ENCODE measurements around the gene MRPL33. TPM values are rescaled to one million over a fixed set of nuclear protein-coding genes. Genes with fewer than 3 reads are reported as not detected.

Gene MRPL33
- total RNA-seq, 1 experiment from 2014 or later: 66.8 TPM

DNA sequence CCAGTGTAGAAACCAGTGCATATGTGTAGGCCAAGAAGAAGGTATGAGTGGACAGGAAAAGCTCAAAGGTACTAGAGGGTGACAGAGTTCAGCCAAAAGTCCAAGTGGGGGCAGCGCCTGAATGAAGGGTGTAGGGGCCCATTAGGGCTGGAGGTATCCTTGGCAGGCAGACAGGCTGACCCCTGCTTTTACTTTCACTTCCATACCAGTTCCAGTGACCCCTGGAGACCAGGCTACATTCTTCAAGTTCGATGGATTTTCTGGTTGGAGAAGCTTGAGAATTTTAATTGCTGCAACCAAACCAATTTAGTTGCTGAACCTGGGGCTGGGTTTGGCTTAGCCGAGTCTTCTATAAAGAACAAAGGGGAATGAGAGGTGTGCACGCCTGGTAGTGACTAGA lies 42.3 kb upstream of the MRPL33 start:
- Histone ChIP-seq H3K79me1 (ENCODE audit: insufficient read depth, low read depth, low read length, poor library complexity, severe bottlenecking) (no peaks in the 10 kb centered on the region), H2BK20ac (ENCODE audit: low read depth, low read length, poor library complexity, severe bottlenecking) (no peak overlapping the region), H3K9me3 (ENCODE audit: control insufficient read depth, low read depth, low read length) (no peaks in the 10 kb centered on the region), H3K79me2 (ENCODE audit: insufficient read depth, low read length) (no peaks in the 10 kb centered on the region), H3K4me2 (ENCODE audit: insufficient read depth, insufficient read length, low read length) (no peak overlapping the region), H3K27me3 (ENCODE audit: insufficient read depth, low read length) (no peaks in the 10 kb centered on the region; the same call in 1 of the 2 replicates), H3K4me1 (ENCODE audit: insufficient read depth, low read length) (peaks cover 4% of the 10 kb centered on the region), H2AK5ac (ENCODE audit: insufficient read length, low read length) (no peak overlapping the region), H2BK120ac (ENCODE audit: low read depth, low read length, poor library complexity, severe bottlenecking) (no peak overlapping the region), H3K14ac (ENCODE audit: insufficient read depth, low read length) (no peak overlapping the region), H3T11ph (ENCODE audit: low read length) (no peak overlapping the region), H4K20me1 (ENCODE audit: control insufficient read depth, insufficient read depth, insufficient read length) (no peaks in the 10 kb centered on the region), H2BK5ac (ENCODE audit: insufficient read length, low read length) (no peak overlapping the region), H3K27ac (ENCODE audit: insufficient read length, low read depth, low read length) (no peak overlapping the region), H4K5ac (ENCODE audit: insufficient read length, low read depth, low read length) (no peak overlapping the region), H3K23ac (ENCODE audit: insufficient read length, low read depth, low read length) (no peak overlapping the region), H3K18ac (ENCODE audit: insufficient read length, low read depth, low read length) (no peak overlapping the region), H4K8ac (replicated peaks; ENCODE audit: insufficient read length, low read depth, low read length) (no peak overlapping the region), H2BK12ac (ENCODE audit: insufficient read length, low read depth, low read length) (no peak overlapping the region), H2AFZ (ENCODE audit: low read length) (no peak overlapping the region), H4K91ac (ENCODE audit: insufficient read length, low read depth, low read length) (no peak overlapping the region), H3K56ac (ENCODE audit: insufficient read length, low read depth, low read length) (no peak overlapping the region), H3K9ac (ENCODE audit: extremely low read depth, insufficient read length, low read length) (no peak overlapping the region), H3K4ac (ENCODE audit: low read depth, low read length) (no peak overlapping the region), H3K23me2 (ENCODE audit: insufficient read length, low read depth, low read length, poor library complexity, severe bottlenecking) (no peaks in the 10 kb centered on the region), H2BK15ac (ENCODE audit: low read depth, low read length) (no peak overlapping the region)
- H3K4me1 Mint-ChIP-seq: peaks cover 13 to 15% of the 10 kb centered on the region in 2 experiments
- no peaks in the 10 kb centered on the region for H3K9me3 Mint-ChIP-seq
- no peaks in the 10 kb centered on the region for H3K27me3 Mint-ChIP-seq (ENCODE audit: low read depth)
- no peak for DNase-seq
- H3K4me3 Mint-ChIP-seq: no peak overlapping the region
- no peaks in the 10 kb centered on the region for H3K36me3 Mint-ChIP-seq (ENCODE audit: insufficient read depth in 1 of 3, low read depth in 3 of 3)
- TF ChIP-seq, protein P1, sequence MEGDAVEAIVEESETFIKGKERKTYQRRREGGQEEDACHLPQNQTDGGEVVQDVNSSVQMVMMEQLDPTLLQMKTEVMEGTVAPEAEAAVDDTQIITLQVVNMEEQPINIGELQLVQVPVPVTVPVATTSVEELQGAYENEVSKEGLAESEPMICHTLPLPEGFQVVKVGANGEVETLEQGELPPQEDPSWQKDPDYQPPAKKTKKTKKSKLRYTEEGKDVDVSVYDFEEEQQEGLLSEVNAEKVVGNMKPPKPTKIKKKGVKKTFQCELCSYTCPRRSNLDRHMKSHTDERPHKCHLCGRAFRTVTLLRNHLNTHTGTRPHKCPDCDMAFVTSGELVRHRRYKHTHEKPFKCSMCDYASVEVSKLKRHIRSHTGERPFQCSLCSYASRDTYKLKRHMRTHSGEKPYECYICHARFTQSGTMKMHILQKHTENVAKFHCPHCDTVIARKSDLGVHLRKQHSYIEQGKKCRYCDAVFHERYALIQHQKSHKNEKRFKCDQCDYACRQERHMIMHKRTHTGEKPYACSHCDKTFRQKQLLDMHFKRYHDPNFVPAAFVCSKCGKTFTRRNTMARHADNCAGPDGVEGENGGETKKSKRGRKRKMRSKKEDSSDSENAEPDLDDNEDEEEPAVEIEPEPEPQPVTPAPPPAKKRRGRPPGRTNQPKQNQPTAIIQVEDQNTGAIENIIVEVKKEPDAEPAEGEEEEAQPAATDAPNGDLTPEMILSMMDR (conservative IDR thresholded peaks at IDR 0.05): no peak
- no CpG with 5 or more reads among the region's 4 CpGs for WGBS (ENCODE audit: extremely low coverage, insufficient read length, low lambda C conversion rate)
- no peak overlapping the region for H3K27ac Mint-ChIP-seq

Data from H9 (cell line).